Heart left ventricle (tissue), 13 donors: ENCODE data around the gene TPM3.
"Not testable (repeated sequence)": the region's sequence is repeated elsewhere in the genome, so short reads cannot be mapped to it uniquely, and the experiment has no call there.

ENCODE experiments used
- POLR2A ChIP-seq, 2 donors: fragments of 450-650 bp; IDR thresholded peaks; one replicate each; pipeline ENCODE4 v1.6.1; 2017; ENCODE audit warnings: antibody characterized with exemption in 2 of 2, mild to moderate bottlenecking in 2 of 2, moderate library complexity in 2 of 2
- TF ChIP-seq, protein P1 (sequence below), 12 donors: fragments of 200-600 bp; sonication (generic) in 4 of 12; IDR thresholded peaks; one replicate each; pipeline versions ENCODE4 v1.5.0 to v1.8.0; 2018 to 2022; ENCODE audit warnings: antibody characterized with exemption in 12 of 12, mild to moderate bottlenecking in 5 of 12
- donor health status: ischemic (EF 13 %, LVEDD 7.1; RV severe dilation, severe dysfunction).
- donor health status: DM: no; HTN: yes; CAD: no.
- donor health status: DM: no; HTN: no; CAD: no.
- donor health status: ischemic (EF 25% LVEDD 6.9; RV normal size, moderate dysfunction).
- donor health status: ischemic (EF 25% LVEDD 5.7; RV mildly dilated, moderate dysfunction).
- donor health status: ischemic (EF 35%, LVEDD 5.7; RV mildly dilated, moderate dysfunction).
- donor health status: nonischemic (EF 11% LVEDD 7.7; RV severe dilation, severe dysfunction).
- donor health status: DM: yes; HTN: yes; CAD: no.
- donor health status: PGD.
- donor health status: ischemic (EF 29% LVEDD 5.4; RV normal size, mild dysfunction).
- donor health status: nonischemic (EF 23%, LVEDD 6.1; RV moderate dilation, normal function).

DNA sequence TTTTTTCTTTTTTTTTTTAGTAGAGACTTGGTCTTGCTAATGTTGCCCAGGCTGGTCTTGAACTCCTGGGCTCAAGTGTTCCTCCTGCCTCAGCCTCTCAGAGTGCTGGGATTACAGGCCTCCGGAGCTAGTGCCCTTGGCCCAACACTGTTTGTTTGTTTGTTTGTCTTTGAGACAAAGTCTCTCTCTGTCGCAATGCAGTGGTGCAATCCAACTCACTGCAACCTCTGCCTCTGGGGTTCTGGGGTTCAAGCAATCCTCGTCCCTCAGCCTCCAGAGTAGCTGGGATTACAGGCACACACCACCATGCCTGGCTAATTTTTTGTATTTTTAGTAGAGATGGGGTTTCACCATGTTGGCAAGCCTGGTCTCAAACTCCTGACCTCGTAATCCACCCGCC, 44.4 kb downstream of the TPM3 start:
- not testable (repeated sequence) for TF ChIP-seq POLR2A (IDR thresholded peaks at IDR 0.05)
- TF ChIP-seq, protein P1, sequence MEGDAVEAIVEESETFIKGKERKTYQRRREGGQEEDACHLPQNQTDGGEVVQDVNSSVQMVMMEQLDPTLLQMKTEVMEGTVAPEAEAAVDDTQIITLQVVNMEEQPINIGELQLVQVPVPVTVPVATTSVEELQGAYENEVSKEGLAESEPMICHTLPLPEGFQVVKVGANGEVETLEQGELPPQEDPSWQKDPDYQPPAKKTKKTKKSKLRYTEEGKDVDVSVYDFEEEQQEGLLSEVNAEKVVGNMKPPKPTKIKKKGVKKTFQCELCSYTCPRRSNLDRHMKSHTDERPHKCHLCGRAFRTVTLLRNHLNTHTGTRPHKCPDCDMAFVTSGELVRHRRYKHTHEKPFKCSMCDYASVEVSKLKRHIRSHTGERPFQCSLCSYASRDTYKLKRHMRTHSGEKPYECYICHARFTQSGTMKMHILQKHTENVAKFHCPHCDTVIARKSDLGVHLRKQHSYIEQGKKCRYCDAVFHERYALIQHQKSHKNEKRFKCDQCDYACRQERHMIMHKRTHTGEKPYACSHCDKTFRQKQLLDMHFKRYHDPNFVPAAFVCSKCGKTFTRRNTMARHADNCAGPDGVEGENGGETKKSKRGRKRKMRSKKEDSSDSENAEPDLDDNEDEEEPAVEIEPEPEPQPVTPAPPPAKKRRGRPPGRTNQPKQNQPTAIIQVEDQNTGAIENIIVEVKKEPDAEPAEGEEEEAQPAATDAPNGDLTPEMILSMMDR (IDR thresholded peaks at IDR 0.05): not testable (repeated sequence)
